GM21576 (cell line): Measurements from ENCODE around the gene RPS15.
A peak's percentile ranks its signal among the peaks of the same experiment; 100 is the strongest.

Source experiments
- ATAC-seq: cut with Tn5 transposase; IDR thresholded peaks from one replicate; pipeline ENCODE4 v1.9.1; 2021; ENCODE audit warnings: mild to moderate bottlenecking, moderate library complexity; ENCODE audit not compliant: unreplicated experiment

RPS15 gene

DNA sequence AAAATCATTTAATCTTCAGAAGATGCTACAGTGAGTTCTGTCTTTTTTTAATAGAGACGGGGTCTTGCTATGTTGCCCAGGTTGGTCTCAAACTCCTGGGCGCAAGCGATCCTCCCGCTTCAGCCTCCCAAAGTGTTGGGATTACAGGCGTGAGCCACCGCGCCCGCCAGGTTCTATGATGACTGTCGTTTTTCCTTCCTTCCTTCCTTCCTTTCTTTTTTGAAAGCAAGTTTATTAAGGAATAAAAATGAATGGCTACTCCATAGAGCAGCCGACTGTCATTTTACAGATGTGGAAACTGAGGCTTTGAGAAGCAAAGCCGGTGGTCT, 36.3 kb upstream of the RPS15 start:
- ATAC-seq, result no peak

DNA sequence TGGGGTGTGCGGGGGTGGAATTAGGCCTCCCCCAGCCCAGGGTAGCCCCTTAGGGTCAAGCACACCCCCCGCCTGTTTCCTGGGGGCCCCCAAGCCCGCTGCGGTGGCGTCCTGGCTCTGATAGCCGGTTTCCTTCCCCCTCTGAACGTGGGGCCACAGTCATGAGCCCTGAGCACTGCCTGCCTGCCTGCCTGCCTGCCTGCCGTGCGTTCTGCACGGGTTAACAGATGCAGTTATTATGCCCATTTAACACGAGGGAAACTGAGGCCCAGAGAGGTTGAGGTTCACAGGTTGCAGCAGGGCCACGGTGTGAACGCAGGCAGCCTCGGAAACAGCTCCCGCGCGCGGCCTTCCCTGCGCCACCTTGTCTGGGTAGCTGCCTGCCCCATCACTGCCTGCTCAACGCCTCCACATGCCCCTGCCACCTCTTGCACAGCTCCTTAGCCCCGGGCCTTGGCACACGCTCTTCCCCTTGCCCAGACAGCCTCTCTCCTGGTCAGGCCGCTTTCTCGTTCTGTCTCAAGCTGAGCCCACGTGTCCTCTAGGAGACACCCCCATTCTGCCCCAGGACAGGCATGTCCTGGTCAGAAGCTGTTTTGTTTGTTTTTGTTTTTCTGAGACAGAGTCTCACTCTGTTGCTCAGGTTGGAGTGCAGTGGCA, 35.7 kb upstream of the RPS15 start:
- ATAC-seq, result no peak

DNA sequence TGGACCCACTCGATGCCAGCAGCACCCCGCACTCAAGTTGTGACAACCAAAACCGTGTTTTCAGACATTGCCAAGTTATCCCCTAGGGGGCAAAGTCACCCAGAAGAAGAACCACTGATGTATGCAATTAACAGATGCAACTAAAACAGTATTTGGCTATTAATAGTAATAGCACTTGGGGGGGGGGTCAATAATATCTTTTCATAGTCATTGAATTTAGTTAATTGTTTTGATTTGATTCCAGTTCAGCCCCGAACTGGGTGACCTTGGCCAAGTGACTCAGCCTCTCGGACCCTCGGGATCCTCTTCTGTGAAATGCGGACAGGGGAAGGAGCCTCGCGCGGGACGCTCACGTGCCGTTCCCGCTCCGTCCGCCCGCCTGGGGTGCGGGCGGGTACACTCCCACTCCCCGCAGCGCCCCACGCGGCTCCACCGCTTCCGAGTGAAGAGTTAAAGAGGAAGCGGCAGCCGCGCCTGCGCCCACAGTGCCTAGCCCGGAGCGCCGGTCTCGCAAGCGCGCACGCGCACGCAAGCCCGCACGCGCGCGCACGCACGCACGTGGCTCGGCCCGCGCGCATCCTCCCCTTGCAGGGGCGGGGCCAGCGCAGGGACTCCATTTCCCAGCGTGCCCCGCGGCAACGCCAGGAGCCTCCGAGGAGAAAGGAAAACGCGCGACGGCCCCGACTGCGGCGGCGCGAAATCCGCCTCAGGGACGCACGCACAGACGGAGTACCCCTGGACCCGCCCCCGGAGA, 31.2 kb upstream of the RPS15 start:
- ATAC-seq, result peak; percentile 71

DNA sequence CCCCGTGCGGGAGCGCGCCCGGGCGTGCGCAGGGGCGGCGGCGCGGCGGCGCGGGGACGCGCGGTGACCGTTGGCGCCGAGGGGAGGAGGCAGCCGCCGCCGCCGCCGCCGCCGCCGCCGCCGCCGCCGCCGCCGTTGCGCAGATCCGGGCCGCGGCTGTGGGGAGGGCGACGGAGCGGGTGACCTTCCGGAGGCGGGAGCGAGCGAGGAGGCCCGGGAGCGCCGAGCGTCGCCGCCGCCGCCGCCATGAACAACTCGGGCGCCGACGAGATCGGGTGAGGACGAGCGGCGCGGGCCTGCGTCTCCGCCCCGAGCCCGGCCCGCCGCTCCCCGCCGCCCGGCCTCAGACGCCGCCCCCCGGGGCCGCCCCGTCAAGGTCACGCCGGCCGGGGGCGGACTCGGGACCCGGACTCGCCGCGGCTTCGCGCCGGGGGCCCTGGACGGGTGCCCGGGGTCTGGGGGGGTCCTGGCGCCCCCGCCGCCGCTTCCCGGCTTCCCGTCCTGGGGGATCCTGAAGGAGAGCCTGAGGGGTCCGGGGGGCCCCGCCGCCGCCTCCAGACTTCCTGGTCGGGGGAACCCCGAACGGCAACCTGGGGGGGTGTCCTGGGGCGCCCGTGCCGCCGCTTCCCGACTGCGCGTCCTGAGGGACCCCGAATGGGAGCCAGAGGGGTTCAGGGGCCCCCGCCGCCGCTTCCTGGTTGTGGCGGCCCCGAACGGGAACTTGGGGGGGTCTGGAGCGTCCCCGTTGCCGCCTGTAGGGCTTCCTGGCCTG, 30.5 kb upstream of the RPS15 start, which contains the start of gene DAZAP1:
Gene DAZAP1 (plus strand): TSS at position 59 of the 772 bp plus-strand sequence. CDS start 188 bp downstream, at position 247.
- ATAC-seq, result peak; percentile 10

DNA sequence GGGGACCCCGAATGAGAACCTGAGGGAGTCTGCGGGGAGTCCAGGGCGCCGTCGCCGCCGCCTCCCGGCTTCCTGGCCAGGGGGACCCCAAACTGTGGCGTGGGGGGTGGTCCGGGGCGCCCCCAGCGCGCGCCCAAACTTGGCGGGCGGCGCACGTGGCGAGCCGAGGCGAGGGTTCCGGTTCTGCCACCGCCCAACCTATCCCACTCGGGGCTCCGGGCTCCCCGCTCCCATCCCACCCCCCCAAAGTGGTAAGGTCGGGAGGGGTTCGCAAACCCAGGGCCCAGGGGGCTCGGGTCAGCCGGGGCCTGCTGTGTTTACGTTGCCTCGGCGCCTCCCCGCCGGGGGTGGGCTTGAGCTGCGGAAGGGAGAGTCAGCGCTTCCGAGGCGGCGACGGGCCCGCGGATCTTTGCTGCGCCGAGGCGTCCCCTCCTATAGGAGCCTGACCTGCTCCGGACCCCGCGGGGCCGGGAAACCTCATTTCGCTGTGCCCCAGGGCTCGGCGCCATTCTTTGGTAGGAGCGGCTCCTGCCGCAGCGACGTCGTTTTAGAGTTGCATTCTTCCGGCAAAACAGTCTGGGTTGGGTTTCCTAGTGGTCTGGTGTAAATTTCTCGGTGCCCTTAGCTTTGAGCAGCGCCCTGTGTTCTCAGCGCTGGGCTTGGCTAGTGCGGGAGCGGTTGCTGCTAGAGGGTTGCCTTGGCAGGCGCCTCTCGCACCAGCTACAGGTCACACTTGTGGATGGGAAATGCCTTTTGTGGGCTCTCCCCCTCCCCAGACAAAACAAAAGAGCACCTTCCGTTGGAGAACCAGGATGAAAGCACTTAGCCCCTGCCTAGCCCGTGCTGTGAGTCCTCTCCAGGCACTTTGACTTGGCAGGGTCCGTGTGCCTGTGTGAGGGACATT, 29.6 kb upstream of the RPS15 start:
- ATAC-seq, result no peak

DNA sequence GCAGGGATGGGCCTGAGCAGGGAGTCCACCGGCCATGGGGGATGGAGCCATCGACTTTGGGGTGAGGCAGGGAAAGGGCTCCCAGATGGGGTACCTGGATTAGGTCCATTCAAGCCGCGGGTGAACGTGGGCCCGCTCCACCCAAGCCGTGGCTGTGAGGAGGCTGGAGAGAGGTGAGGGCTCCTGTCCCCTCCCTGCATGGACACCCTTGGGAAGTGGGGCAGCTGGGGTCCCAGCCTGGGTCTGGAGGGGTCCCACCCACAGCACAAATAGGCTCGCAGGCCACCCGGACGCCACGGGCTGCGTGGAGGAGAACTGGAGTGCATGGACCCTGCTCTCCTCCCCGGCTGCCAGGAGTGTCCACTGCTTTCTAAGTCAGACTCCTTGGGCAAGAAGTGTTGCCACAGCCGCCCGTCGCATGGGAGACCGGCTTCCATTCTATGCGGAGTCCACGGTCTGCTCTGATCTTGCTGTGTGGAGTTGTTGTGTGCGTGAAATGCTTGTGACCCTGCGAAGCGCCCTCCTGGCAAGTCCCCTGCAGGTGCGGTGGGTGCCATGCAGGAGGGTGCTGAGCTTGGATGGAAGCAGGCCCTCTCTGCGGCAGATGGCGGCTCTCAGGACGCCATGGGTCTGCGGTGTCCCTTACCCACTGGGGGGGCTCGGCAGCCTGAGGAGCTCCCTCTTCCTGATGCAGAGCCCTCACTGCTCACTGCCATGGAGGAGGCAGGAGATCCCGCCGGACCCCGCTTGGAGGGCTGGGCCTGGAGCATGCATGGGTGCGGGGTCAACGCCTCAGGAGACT, 28.8 kb upstream of the RPS15 start:
- ATAC-seq, result no peak

DNA sequence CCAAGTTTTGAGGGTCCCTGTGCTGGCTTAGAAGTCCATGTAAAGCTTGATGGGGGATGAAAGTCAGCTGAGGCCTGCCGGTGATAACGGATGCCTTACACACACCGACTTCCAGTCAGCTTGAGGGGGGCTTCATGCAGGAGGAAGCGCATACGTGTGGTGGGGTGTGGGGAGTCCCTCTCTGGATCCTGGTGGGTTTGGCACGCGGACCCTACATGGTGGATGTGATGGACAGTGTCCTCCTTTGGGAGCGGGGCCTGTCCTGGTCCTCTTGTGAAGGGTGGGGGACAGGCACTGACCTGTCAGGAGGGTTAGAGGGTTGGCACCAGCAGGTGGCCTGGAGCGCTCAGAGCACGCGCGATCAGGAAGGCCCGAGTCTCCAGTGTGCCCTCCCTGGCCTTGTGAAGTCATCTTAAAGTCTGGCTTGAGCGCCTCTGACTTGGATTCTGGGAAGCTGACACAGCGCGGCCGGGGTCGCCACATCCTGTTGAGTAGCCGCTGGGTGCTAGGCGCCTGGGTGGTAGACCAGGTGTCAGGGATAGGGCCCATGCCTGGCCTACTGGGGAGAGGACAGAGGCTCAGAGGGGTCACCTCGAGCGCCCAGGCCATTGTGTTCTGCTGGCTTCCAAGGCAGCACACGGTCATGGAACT, 27.9 kb upstream of the RPS15 start:
- ATAC-seq, result no peak

DNA sequence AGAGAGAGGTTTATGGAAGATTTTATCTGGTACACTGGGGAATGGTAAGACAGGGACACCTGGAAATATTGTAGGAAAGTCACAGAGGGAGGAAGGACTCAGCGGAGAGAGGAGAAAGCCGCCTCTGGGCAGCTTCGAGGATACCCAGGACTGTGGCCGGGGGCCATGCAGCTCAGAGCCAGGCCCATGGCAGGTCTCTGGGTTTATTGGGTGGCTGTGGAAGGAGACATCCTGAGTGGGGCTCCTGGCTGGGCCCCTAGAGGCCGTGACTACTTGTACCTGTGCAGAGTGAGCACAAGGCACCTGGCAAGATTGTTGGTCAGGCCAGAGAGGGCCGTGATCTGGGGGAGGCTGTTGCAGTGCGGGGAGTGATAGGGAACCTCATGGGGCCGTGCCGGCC, 27.4 kb upstream of the RPS15 start:
- no peak for ATAC-seq

DNA sequence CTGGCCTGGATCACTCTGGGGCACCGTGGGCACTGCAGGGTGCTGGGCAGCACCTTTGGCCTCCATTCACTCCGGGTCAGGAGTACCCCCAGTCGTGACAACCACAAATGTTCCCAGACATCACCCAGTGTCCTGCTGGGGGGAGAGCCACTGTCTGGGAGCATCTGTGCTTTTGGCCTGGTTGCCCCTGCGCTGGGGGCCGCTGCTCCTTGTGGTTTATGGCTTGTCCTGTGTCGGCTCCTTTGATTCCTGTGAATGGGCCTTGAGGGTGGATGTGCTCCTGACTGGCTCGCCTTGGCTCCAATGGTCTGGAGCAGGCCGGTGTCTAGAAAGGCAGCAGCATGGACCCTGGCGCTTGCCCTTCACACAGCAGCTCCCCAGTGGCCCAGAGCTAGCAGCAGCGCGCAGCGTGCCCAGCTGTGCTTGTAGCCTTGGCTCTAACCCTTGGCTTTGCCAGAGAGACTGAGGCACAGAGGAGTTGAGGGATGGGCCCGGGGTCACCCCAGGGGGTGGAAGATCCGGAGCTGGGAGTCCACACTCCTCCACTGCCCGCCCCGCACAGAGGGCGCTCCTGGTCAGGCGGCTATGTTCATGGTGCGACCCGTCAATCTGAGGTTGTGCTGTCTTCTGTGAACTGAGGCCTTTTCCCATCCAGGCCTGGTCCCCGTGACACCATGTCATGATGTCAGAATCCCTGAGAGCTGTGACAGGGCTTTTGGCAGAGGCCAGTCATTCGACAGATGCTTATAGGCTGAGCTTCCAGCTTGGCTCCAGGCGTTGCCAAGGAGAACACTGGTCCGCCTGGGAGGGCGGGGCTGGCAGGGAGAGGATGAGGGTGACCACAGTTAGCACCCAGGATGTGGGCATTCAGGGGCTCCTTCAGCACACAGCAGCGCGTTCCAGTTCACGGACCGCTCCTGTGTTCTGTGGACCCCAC, 26.7 kb upstream of the RPS15 start:
- ATAC-seq, result no peak

DNA sequence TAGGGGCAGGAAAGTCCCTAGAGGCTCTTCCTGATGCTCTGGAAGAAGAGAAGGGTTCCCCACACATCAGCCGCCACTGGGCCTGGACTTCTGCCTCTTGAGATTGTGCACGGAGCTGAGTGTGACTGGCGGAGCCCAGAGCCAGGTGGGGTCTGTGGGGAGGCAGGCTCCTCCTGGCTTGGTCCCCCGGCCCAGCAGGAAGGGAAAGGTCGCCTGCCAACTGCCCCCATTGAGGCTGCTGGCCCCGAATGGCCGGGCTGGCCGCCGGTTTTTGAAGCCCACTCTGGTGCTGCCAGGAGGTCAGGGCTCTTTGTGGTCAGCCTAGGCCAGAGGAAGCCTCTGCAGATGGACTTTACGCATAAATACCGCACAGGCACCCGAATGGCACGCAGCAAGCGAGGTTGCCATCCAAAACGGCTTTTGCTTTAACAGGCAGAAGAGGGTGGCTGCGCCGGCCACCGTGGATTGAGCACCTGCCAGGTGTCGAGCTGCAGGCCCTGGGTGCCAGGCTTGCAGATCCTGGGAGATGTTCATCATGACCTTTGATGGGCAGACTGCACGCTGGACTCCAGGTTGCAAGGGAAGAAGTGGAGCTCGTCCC, 25.8 kb upstream of the RPS15 start:
- ATAC-seq, result no peak

DNA sequence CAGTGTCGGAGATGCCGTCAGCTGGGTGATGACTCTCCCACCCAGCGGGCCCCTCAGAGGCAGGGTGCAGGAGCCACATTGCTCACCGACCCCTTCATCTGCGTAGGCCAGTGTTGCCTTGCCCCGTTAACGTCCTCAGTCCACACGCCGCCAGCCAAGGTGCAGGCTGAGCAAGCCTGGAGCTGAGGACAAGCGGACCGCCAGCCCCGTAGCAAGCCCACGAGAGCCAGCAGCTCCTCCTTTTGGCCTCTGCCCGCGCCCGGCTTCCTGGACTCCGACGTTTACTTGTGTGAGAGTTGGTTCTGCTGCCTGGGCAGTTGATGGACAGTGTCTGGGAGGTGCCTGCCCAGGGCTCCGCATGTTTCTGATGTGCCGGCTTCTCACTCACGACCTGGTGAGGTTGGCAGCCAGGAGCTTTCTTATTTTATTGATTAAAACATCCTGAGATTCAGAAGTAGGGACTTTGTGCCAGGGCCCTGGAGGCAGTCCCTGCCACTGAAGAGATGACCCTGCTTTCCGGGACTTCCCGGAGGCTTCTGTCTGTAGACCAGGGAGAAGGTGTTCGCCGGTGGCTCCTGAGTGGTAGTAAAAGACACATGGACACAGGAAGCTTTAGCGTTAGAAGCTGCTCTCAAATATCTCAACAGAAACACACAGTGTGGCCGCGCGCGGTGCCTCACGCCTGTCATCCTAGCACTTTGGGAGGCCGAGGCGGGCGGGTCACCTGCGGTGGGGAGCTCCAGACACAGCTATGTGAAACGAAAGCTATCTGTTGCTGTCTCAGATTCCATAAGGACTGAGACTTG, 25.0 kb upstream of the RPS15 start:
- ATAC-seq, result no peak

DNA sequence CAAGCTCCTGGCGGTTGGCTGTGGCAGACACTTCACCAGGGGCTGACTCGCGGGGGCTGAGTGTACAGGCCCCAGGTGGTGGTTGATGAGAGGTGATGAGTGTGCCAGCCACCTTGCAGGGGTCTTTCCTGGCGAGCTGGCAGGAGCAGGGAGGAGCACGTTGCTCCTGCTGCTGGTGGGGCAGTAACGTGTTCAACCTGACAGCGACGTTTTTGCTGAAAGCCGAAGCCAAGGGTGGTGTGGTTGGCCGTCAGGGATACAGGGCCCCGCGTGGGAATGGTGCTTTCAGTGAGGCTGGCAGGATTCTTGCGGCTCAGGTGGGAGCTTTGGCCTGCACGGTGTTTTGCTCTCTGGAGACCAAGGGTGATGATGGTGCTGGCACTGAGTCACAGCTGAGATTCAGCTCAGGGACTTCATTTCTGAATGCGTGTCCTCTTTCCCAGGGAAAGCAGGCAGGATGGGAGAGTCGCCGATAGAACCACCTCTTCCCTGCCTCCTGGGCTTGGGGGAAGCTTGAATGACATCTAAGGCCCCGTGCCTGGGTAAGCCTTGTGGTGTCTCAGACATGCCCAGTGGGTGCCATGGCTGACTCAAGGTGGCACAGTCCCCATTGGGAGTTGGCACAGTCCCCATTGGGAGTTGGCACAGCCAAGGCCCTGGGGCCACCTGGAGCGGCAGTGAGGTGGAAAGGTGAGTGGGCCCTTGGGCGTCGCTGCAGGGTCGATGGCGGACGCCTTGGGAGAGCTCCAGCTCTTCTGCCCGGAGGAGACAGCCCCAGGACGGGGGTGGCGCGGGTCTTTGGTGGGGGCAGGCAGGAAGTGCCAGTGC, 22.0 kb upstream of the RPS15 start:
- ATAC-seq, result no peak

DNA sequence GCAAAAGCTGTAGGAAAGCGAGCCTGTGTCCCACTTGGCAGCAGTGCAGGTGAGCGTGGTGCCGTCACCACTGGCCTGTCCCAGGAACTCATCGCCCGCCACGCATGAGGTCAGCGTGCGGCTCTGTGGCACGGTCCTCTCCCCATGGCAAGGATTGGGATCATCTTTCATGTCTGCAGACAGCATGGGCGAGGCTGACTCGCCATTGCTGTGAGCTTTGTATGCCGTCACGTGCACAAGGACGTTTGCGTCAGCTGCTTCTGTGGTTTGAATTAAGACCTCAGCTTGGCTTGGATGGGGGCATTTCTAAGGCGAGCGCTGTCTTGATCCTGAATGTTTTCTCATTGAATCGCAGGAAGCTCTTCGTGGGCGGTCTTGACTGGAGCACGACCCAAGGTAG, 21.1 kb upstream of the RPS15 start:
- ATAC-seq, result no peak

DNA sequence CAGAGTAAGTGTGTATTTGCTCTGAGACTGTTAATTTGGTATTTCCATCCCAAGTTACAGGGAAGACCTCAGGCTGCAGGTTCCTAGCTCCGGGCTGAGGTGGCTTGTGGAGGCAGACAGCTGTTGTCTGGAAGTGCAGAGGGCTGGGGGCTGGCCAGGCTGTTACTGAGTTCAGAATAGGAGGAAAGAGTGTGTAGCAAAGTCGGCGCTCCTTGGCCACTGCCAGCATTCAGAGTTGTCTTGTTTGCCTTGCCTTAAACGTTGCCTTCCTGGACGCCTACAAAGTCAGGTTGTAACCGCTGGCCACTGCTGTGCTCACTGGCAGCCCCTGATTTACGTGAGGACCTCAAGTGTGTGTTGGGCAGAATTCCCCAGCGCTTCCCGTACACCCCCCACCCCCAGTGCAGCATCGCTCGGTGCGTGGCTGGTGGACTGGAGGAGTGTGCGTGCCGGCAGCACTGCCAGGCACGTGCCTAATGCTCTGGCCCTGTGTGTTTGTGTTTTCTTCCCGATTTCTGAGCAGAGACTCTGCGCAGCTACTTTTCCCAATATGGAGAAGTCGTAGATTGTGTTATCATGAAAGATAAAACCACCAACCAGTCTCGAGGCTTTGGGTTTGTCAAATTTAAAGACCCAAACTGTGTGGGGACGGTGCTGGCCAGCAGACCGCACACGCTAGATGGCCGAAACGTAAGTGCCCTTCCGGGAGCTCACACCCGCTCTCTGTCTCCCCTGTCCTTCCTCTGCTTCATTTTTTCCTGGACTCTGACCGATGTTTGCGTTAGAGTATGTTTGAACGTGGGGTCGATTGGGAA, 20.3 kb upstream of the RPS15 start:
- ATAC-seq, result no peak

DNA sequence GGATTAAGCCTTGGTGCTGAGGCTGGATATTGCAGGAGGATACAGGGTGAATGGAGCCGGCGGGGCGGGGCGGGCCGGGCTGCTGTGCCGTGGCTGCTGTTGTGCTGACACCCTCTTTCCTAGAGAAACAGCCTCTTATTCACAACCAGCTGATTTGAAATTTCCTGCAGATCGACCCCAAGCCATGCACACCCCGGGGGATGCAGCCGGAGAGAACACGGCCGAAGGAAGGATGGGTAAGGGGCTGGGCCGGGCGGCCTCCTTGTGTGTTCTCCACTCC, 19.8 kb upstream of the RPS15 start:
- ATAC-seq, result no peak
